Measurements from ENCODE around the gene TRAPPC13.

DNA sequence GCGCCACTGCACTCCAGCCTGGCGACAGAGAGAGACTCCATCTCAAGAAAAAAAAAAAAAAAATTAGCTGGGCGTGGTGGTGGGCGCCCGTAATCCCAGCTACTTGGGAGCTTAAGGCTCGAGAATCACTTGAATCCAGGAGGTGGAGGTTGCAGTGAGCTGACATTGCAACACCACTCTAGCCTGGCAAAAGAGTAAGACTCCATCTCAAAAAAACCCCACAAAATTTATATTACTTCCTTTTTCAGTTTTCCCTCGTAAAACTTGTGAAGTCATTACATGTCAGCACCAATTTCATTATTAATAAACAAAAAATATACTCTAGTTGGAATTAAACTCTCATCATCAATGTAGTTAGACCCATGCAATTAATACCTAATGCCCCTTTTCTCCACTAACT is 43.9 kb downstream of the TRAPPC13 start:
- TF ChIP-seq, protein P1, sequence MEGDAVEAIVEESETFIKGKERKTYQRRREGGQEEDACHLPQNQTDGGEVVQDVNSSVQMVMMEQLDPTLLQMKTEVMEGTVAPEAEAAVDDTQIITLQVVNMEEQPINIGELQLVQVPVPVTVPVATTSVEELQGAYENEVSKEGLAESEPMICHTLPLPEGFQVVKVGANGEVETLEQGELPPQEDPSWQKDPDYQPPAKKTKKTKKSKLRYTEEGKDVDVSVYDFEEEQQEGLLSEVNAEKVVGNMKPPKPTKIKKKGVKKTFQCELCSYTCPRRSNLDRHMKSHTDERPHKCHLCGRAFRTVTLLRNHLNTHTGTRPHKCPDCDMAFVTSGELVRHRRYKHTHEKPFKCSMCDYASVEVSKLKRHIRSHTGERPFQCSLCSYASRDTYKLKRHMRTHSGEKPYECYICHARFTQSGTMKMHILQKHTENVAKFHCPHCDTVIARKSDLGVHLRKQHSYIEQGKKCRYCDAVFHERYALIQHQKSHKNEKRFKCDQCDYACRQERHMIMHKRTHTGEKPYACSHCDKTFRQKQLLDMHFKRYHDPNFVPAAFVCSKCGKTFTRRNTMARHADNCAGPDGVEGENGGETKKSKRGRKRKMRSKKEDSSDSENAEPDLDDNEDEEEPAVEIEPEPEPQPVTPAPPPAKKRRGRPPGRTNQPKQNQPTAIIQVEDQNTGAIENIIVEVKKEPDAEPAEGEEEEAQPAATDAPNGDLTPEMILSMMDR (IDR thresholded peaks at IDR 0.05), result no peak
- no peak for TF ChIP-seq POLR2A (IDR thresholded peaks at IDR 0.05)
